Islet of Langerhans (tissue), 1 donor: ENCODE data around the gene NTRK1.

Experiments
- FAIRE-seq: peaks from one replicate; lab custom pipeline; 2011; peaks lifted over from hg19 to GRCh38; lab: Jason Lieb, UNC

NTRK1 gene

GRCh38 chr1:156858555-156858956, 2.1 kb upstream of the NTRK1 start:
- no peak for FAIRE-seq

DNA sequence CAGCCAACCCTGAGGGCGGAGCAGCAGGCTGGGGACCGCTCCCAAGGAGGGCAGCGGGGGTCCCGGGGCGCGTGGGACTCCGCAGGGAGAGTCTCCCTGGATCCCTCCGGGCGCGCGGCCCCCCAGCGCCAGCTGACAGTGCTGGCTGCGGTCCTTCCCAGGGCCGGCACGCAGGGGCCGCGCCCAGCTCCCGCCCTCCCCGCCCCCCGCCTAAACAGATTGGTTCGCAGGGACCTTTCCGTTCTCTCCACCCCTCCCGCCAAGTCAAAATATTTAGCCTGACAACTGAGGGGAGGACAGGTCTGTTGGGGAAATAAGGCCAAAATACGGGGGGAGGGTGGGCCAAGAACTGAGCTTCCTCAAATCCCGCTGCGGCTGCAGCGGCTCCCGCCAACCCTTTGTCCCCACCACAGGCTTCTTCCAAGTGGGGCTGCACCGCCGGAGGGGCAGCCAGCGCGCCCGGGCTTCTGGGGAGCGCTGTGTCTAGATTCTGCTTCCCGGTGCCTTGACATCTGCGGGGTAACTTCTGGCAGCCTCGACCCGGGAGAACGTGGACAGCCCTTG, 1.6 kb upstream of the NTRK1 start, which contains the start of gene INSRR:
INSRR (minus strand) TSS at position 159 of the 564 bp plus-strand sequence. CDS start 496 bp downstream, outside the sequence.
- FAIRE-seq, result no peak

GRCh38 chr1:156859523-156860112, 1.0 kb upstream of the NTRK1 start:
- FAIRE-seq, result no peak

DNA sequence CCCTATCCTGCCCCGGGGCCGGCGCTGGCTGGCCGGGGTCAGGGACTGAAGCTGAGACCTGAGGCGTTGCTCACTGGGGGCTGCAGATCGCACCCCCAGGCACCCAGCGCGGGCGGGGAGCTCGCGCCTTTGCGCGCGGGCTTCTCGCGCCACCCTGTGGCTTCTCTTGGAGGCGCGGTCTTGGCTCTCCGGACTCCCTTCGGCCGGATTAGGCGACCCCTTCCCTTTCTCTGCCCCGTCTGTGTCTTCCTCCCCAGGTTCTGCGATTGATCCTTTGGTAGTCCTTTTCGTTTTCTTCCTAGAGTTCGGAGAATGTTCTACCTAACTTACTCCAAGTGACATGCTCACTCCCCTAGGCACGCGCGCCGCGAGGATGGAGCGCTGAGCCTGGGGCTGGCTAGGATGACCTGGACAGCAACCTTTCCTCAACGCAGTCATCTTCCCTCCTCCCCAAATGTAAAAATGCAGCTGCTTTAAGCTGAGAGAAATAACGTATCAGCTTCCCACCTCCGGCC, 495 bp upstream of the NTRK1 start:
- no peak for FAIRE-seq

- no peak for FAIRE-seq
Observed at GRCh38 chr1:156862584-156862983, 1.9 kb downstream of the NTRK1 start.

GRCh38 chr1:156862997-156863599, 2.4 kb downstream of the NTRK1 start:
- no peak for FAIRE-seq

GRCh38 chr1:156863631-156864030, 3.0 kb downstream of the NTRK1 start:
- no peak for FAIRE-seq

DNA sequence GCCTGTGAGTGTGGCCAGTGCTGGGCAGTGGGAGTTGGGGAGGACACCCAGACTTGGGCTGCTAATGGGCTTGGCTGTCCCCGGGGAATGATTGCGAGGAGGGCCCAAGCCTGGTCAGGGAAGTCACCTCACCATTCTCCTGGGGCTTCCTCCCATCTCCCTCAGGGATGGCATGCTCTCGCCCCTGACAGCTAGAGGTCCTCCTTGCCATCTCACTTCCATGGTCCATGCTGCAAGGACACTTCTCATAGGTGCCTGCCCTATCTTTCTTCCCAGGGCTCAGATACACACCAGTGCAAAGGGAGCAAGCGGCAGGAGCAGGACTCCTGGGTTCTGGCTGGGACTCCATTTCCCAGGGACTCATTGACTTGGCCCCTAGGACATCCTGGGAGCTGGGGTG, 4.1 kb downstream of the NTRK1 start:
- FAIRE-seq, result no peak

- no peak for FAIRE-seq
Observed at GRCh38 chr1:156865258-156865657, 4.6 kb downstream of the NTRK1 start.

- FAIRE-seq, result no peak
Observed at GRCh38 chr1:156865865-156866248, 5.2 kb downstream of the NTRK1 start.

GRCh38 chr1:156866249-156866909, 5.7 kb downstream of the NTRK1 start:
- no peak for FAIRE-seq

DNA sequence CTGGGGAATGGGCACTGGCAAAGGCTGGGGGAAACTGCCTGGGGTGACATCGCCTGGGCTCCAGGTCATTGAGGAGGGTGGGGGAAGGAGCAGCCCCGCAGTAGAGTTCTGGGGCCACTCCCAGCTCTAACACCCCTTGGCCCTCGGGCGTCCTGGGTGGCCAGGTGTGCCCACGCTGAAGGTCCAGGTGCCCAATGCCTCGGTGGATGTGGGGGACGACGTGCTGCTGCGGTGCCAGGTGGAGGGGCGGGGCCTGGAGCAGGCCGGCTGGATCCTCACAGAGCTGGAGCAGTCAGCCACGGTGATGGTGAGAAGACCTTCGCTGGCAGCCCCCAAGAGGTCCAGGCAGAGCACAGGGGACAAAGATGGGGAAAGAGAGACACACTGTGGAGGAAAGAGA, 7.7 kb downstream of the NTRK1 start:
- no peak for FAIRE-seq

DNA sequence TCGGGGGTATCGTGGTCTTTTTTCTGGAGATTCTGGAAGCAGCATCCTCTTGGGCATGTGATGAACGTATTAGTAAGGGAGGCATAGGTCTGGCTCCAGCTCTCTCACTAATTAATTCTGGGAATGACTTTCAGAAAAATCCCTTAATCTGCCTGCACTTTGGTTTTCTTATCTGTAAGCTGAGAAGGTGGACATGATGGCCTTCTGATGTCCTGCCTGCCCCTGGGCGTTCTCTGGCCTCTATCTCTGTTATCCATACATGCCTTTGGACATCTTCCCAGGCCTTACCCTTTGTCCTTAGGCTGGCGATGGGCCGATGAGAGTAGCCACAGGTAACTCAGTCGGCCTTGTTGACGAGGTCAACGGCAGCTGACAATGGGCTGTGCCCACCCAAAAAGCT, 8.8 kb downstream of the NTRK1 start:
- FAIRE-seq, result no peak

DNA sequence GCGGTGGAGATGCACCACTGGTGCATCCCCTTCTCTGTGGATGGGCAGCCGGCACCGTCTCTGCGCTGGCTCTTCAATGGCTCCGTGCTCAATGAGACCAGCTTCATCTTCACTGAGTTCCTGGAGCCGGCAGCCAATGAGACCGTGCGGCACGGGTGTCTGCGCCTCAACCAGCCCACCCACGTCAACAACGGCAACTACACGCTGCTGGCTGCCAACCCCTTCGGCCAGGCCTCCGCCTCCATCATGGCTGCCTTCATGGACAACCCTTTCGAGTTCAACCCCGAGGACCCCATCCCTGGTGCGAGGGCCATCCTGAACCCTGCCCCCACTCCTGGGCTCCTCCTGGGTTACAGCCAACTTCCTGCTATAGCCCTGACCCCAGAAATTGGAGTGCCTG, 13.0 kb downstream of the NTRK1 start:
- FAIRE-seq, result no peak

DNA sequence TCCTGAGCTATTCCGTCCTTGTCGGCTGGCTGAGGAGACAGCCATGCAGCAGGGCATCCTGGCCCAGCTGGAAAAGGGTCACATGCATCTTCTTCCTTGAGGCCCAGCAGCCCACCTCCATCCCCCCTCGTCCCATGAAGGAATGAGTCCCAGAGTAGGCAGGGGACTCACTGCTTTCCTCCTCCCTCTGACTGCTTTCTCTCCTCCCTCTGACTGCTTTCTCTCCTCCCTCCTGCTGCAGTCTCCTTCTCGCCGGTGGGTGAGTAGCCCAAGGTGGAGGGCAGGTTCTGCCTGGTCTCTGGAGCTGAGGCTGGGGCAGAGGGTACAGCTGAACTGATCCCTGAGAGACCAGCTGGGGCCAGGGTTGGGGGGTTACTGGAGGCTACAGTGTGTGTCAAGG, 13.5 kb downstream of the NTRK1 start:
- no peak for FAIRE-seq

DNA sequence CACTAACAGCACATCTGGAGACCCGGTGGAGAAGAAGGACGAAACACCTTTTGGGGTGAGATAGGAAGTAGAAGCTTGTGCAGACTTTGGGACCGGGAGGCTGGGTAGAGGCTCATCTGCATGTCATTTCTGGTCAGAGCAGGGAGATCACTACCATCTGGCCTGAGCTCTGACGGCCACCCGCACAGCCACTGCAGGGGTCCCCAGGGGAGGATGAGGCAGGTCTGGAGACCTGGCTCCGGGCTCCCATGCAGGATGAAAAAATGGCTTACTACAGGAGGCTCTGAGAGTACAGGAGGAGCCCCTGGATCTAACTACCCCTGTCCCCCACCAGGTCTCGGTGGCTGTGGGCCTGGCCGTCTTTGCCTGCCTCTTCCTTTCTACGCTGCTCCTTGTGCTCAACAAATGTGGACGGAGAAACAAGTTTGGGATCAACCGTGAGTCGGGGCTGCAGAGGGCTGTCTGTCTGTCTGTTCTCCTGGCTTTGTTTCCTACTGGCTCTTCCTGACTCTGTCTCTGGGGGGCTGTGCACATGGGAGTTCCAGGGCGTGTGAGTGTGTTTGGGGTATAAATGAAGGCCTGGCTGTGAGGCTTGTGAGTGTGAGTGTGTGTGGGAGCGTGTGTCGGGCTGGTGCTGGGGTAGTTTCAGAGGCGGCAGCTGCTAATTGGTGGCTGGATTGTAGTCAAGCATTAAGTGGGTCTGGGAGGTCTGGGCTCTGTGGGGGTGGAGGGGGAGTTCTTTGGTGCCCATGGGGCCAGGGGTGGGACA, 14.1 kb downstream of the NTRK1 start:
- no peak for FAIRE-seq

- FAIRE-seq, result no peak
Observed at GRCh38 chr1:156875341-156875615, 14.6 kb downstream of the NTRK1 start.

DNA sequence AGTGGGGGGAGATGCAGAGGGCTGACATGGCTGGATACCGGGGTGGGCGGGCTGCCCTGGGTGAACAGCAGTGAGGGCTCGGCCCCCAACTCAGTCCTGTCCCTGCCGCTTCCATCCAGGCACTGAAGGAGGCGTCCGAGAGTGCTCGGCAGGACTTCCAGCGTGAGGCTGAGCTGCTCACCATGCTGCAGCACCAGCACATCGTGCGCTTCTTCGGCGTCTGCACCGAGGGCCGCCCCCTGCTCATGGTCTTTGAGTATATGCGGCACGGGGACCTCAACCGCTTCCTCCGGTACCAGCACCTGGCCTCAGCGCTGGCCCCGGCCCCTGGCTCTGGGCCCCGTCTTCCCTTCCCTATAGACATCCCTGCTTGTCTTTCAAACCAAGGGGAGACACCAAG, 15.6 kb downstream of the NTRK1 start:
- FAIRE-seq, result no peak

- FAIRE-seq, result no peak
Observed at GRCh38 chr1:156877433-156878170, 16.9 kb downstream of the NTRK1 start.

GRCh38 chr1:156879876-156880275, 19.2 kb downstream of the NTRK1 start:
- FAIRE-seq, result no peak

- FAIRE-seq, result no peak
Observed at GRCh38 chr1:156880473-156880872, 19.8 kb downstream of the NTRK1 start.

DNA sequence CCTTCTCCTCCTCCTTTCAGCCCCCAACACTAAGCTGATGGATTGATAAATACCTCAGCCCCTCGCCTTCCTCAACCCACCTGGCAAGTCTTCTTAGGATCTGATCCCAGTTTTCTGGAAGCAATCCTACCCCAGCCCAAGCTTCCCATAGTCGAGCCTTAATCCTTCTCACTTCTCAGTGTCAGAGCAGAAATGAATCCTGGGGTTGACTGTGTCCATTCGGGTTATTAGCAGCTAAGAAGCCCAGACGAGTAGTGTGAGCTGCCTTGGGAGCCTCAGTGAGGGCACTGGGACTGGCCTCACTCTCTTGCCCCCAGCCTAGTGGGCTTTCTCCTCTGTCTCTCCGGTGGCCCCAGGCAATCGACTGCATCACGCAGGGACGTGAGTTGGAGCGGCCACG, 20.4 kb downstream of the NTRK1 start:
- FAIRE-seq, result no peak
